Gastroesophageal sphincter (tissue), 3 donors: ENCODE results near the gene SLC1A3.

ENCODE experiments used
- CTCF ChIP-seq, 4 experiments: fragments of 200-600 bp in 2 of 4; fragments of 450-650 bp in 2 of 4; sonication (generic) in 1 of 4; IDR thresholded peaks; one replicate each; pipeline ENCODE4 v1.5.1; 2017 to 2019; ENCODE audit warnings: antibody characterized with exemption in 4 of 4, mild to moderate bottlenecking in 2 of 4, moderate library complexity in 2 of 4
- EP300 ChIP-seq: sonication (generic); formaldehyde crosslinking; IDR thresholded peaks from one replicate; pipeline ENCODE4 v1.6.1; 2017; ENCODE audit warnings: antibody characterized with exemption, mild to moderate bottlenecking
- POLR2A ChIP-seq, 2 donors: fragments of 450-650 bp; IDR thresholded peaks; one replicate each; pipeline ENCODE4 v1.6.1; 2017; ENCODE audit warnings: antibody characterized with exemption in 2 of 2, mild to moderate bottlenecking in 2 of 2, moderate library complexity in 1 of 2
- POLR2AphosphoS5 ChIP-seq: sonication (generic); formaldehyde crosslinking; IDR thresholded peaks from one replicate; pipeline ENCODE4 v1.6.1; 2017; ENCODE audit warnings: antibody characterized with exemption

- TF ChIP-seq POLR2A (IDR thresholded peaks at IDR 0.05): no peak
- no peak for TF ChIP-seq CTCF (IDR thresholded peaks at IDR 0.05)
- TF ChIP-seq EP300: no peak
- no peak for TF ChIP-seq POLR2AphosphoS5
Observed at GRCh38 chr5:36691696-36692371, 85.4 kb downstream of the SLC1A3 start.
